Nephron (organoid): ENCODE results near the gene WBP4.
"Not testable (repeated sequence)": the region's sequence is repeated elsewhere in the genome, so short reads cannot be mapped to it uniquely, and the experiment has no call there.

Experiments
- H3K27ac Mint-ChIP-seq, 3 experiments: 2 replicates each; pipeline ENCODE4 v1.8.0; 2020; ENCODE audit warnings: mixed read lengths in 3 of 3, mild to moderate bottlenecking in 2 of 3, moderate library complexity in 1 of 3
- H3K27me3 Mint-ChIP-seq: 2 replicates; pipeline ENCODE4 v1.8.0; 2021; ENCODE audit warnings: low read depth, mild to moderate bottlenecking, moderate library complexity, mixed read lengths
- H3K36me3 Mint-ChIP-seq: 2 replicates; pipeline ENCODE4 v1.8.0; 2020; ENCODE audit warnings: low read depth, mixed read lengths
- H3K4me1 Mint-ChIP-seq: 2 replicates; pipeline ENCODE4 v1.8.0; 2020; ENCODE audit warnings: mixed read lengths
- H3K4me3 Mint-ChIP-seq, 3 experiments: 2 replicates each; pipeline ENCODE4 v1.8.0; 2020; ENCODE audit warnings: mild to moderate bottlenecking in 3 of 3, mixed read lengths in 3 of 3, moderate library complexity in 2 of 3
- H3K9me3 Mint-ChIP-seq: 2 replicates; pipeline ENCODE4 v1.8.0; 2020; ENCODE audit warnings: mixed read lengths
- TF ChIP-seq, protein P1 (sequence below), 3 experiments: fragments of 200-600 bp; sonication (generic); IDR thresholded peaks; one replicate each; pipeline ENCODE4 v1.5.0; 2021; ENCODE audit warnings: antibody characterized with exemption in 3 of 3; ENCODE audit not compliant: unreplicated experiment in 3 of 3

The WBP4 gene

GRCh38 chr13:41039746-41040145 is 21.6 kb upstream of the WBP4 start:
- Mint-ChIP-seq H3K36me3 (peaks cover 22% of the 10 kb centered on the region), H3K27me3 (no peaks in the 10 kb centered on the region), H3K27ac (no peak overlapping the region), H3K9me3 (peaks cover 37% of the 10 kb centered on the region), H3K4me1 (no peaks in the 10 kb centered on the region), H3K4me3 (no peak overlapping the region)
- TF ChIP-seq, protein P1, sequence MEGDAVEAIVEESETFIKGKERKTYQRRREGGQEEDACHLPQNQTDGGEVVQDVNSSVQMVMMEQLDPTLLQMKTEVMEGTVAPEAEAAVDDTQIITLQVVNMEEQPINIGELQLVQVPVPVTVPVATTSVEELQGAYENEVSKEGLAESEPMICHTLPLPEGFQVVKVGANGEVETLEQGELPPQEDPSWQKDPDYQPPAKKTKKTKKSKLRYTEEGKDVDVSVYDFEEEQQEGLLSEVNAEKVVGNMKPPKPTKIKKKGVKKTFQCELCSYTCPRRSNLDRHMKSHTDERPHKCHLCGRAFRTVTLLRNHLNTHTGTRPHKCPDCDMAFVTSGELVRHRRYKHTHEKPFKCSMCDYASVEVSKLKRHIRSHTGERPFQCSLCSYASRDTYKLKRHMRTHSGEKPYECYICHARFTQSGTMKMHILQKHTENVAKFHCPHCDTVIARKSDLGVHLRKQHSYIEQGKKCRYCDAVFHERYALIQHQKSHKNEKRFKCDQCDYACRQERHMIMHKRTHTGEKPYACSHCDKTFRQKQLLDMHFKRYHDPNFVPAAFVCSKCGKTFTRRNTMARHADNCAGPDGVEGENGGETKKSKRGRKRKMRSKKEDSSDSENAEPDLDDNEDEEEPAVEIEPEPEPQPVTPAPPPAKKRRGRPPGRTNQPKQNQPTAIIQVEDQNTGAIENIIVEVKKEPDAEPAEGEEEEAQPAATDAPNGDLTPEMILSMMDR (IDR thresholded peaks at IDR 0.05; ENCODE audit: unreplicated experiment in 3 of 3), result no peak

DNA sequence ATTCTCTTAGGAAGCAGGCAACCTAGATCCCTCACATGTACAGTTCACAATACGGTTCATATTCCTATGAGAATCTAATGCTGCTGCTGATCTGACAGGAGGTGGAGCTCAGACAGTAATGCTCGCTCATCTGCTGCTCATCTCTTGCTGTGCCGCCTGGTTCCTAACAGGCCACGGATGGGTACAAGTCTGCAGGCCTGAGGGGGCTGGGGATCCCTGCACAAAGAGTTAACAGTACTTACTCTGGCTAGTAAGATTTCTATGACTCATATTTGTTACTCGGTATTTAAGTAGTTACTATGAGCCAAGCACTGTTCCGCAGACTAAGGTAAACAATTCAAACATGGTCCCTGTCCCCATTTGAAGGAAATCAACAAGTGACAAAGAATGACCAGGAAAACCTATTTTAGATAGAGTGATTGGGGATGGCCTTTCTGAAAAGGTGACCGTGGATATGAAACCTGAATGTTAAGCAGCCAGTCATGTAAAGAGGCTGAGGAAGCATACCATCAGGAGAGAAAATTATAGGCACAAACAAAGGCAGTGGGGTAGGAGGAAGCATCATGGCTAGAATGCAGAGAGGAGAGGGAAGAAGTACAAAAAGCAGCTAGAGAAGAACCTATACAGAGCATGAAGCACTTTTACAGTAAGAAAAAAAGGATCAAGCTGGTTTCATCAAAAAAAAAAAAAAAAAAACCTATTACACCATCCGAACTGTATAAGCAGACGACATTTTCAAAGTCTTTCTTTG is 20.6 kb upstream of the WBP4 start:
- TF ChIP-seq, protein P1 (IDR thresholded peaks at IDR 0.05; ENCODE audit: unreplicated experiment in 3 of 3), result no peak
- Mint-ChIP-seq H3K4me1 (no peaks in the 10 kb centered on the region), H3K36me3 (peaks cover 30% of the 10 kb centered on the region), H3K27ac (no peak overlapping the region), H3K9me3 (peaks cover 47% of the 10 kb centered on the region), H3K27me3 (no peaks in the 10 kb centered on the region), H3K4me3 (no peak overlapping the region)

GRCh38 chr13:41042419-41042818 is 18.9 kb upstream of the WBP4 start:
- not testable (repeated sequence) for H3K27ac Mint-ChIP-seq, H3K4me3 Mint-ChIP-seq, H3K27me3 Mint-ChIP-seq, H3K4me1 Mint-ChIP-seq
- Mint-ChIP-seq H3K36me3 (peaks cover 45% of the 10 kb centered on the region), H3K9me3 (peaks cover 63% of the 10 kb centered on the region)

- TF ChIP-seq, protein P1 (IDR thresholded peaks at IDR 0.05; ENCODE audit: unreplicated experiment in 3 of 3), result no peak
- Mint-ChIP-seq H3K4me3 (peak overlapping the region in 1 of 3 experiments; percentile 6), H3K27me3 (no peaks in the 10 kb centered on the region), H3K9me3 (peaks cover 65% of the 10 kb centered on the region), H3K4me1 (peaks cover 2% of the 10 kb centered on the region), H3K36me3 (peaks cover 63% of the 10 kb centered on the region), H3K27ac (no peak overlapping the region)
Observed at GRCh38 chr13:41048640-41049039, 12.7 kb upstream of the WBP4 start.

DNA sequence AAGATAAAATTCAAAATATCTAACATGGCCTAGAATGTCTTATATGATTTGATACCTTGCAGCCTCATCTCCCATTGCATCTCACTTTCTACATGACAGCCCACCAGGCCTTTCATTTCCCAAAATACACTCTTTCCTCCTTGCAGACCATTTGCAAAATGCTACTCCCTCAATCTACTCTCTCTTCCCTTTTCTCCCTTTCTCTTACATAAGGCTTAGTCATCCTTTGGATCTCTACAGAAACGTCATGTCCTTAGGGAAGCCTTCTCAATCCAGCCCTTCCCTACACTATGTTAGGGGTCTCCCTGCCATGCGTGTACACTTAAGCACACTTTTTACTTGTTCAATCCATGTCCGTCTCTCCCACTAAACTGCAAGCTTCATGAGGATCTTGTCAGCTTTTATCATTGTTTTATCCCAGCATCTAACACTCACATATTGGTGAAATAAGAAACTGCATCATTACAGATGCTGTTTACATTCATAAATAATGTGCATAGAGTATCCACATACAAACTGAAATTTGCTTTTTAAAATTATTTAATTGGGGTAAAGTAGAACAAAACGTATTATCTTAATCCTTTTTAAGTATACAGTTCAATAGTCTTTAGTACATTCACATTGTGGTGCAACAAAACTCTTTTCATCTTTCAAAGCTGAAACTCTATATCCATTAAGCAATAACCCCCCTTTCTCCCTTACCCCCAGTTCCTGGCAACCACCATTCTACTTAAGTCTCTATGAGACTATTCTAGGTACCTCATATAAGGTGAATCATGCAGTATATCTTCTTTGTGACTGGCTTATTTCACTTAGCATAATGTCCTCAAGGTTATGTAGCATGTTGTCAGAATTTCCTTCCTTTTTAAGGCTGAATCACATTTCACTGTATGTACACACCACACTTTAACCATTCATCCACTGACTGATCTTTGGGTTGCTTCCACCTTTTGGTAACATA is 11.5 kb upstream of the WBP4 start:
- Mint-ChIP-seq H3K36me3 (peaks cover 61% of the 10 kb centered on the region), H3K27ac (no peak overlapping the region), H3K9me3 (peaks cover 54% of the 10 kb centered on the region), H3K27me3 (no peaks in the 10 kb centered on the region), H3K4me3 (no peak overlapping the region), H3K4me1 (peaks cover 13% of the 10 kb centered on the region)
- TF ChIP-seq, protein P1 (IDR thresholded peaks at IDR 0.05; ENCODE audit: unreplicated experiment in 3 of 3), result no peak

GRCh38 chr13:41052441-41052840 is 8.9 kb upstream of the WBP4 start:
- peaks cover 38% of the 10 kb centered on the region for H3K36me3 Mint-ChIP-seq
- H3K4me1 Mint-ChIP-seq, result peaks cover 30% of the 10 kb centered on the region
- no peaks in the 10 kb centered on the region for H3K27me3 Mint-ChIP-seq
- H3K4me3 Mint-ChIP-seq, result no peak overlapping the region
- no peak overlapping the region for H3K27ac Mint-ChIP-seq
- TF ChIP-seq, protein P1 (IDR thresholded peaks at IDR 0.05; ENCODE audit: unreplicated experiment in 3 of 3), result no peak
- H3K9me3 Mint-ChIP-seq, result peaks cover 28% of the 10 kb centered on the region
